MV-4-11 (cell line): ENCODE data around the gene PALM.
A peak's percentile ranks its signal among the peaks of the same experiment; 100 is the strongest.
"Not testable (repeated sequence)": the region's sequence is repeated elsewhere in the genome, so short reads cannot be mapped to it uniquely, and the experiment has no call there.

Source experiments
- DNase-seq: peaks from one replicate; lab custom pipeline; 2025; lab: John Stamatoyannopoulos, UW

PALM gene

DNA sequence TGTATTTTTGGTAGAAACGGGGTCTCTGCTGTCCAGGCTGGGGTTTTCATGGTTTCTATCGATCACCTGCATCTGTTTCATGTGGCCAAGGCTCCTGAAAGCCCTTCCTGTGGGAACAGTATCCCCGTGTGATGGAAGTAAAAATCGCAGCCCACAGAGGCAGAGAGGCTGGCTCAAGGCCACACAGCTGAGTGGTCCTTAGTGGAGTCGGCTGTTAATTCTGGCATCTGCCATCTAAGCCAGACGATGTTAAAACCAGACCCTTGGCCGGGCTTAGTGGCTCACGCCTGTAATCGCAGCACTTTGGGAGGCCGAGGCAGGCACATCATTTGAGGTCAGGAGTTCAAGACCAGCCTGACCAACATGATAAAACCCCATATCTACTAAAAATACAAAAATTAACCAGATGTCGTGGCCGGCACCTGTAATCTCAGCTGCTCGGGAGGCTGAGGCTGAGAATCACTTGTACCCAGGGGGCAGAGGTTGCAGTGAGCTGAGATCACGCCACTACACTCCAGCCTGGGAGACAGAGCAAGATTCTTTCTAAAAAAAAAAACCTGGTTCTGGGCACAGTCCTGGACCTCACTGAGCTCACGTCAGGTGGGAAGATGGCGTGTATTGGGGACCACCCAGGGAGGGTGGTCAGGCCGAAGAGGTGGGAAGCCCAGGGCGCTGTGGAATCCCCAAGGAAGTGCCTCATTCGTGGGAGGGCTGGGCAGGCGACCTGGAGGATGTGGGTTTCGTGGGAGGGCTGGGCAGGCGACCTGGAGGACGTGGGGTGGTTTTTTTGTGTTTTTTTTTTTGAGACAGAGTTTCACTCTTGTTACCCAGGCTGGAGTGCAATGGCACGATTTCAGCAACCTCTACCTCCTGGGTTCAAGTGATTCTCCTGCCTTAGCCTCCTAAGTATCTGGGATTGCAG is 23.7 kb downstream of the PALM start:
- DNase-seq, result no peak

DNA sequence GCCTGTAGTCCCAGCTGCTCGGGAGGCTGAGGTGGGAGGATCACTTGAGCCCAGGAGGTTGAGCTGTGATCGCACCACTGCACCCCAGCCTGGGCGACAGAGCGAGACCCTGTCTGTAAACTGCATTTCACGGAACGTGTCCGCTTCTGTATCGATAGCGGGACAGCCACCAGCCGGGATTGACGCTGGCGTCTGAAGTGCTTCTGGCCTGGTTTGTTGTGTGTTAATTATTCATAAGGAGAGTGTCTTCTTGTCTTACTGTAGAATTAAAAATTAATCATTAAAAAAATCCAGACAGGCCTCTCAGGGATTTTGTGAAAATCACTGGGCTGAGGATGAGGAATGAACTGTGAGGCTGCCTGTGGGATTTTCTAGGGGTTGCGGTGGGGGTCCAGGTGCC is 26.0 kb downstream of the PALM start:
- DNase-seq, result no peak

DNA sequence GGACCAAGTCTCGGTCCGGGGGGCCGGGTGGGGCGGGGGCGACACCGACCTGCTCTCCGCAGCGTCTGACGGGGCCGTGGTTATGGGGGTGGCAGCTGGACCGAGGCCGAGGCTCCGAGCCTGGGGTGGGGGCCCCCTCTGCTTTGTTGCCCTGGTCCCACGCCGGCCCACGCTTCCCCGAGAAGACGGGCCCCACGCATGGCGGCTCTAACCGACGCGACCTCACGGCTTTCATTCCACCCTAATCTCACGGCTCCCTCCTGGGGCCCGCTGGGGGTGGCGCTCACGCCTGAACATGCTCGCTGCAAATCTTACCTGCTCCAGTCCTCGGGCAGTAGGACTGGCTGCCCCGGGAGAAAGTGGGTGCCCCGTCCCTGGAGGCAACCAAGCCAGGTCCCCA is 27.4 kb downstream of the PALM start:
- no peak for DNase-seq

DNA sequence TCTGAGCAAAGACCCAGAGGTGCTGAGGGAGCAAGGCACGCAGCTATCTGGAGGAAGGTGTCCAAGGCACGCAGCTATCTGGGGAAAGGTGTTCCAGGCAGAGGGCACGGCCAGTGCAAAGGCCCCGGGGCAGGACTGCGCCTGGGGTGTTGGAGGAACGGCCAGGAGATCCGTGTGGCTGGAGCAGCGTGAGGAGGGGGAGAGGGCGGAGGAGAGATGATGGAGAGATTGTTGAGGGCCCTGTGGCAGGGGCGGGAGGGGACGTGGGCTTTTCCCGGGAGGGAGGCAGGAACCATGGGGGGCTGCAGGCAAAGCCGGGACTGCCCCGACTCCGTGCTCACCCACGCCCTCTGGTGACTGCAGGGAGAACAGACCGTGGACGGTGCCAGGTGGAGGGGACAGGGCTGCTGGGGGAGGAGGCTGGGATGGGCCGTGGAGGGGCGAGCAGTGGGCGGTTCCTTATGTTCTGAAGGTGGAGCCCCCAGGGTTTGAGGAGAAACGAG is 28.9 kb downstream of the PALM start:
- DNase-seq, result peak; percentile 15

DNA sequence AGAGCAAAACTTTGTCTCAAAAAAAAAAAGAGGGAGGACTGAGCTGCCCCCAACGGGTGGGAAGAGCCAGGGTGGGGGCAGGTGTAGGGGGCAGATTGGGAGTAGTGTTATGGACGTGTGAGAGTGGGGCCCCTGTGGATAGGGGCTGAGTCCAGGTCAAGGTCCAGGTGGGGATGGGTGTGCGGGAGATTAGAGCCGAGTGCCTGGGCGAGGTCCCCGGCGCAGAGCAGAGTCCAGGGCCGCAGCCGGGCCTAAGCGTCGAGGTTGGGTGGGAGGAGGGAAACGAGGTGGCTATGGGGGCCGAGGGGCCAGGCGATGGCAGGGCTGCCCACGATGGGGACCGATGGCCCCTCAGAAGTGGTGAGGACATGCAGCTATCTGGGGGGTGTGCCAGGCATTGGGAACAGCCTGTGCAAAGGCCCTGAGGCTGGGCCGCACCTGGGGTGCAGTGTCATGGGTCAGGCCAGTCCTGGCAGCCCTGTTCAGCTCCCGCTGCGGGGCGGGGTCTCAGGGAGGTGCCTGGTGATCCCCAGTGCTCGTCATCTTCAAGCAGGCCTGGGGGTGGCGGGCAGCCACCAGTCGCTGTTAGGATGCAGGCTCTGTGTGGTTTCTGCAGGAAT is 29.9 kb downstream of the PALM start:
- no peak for DNase-seq

DNA sequence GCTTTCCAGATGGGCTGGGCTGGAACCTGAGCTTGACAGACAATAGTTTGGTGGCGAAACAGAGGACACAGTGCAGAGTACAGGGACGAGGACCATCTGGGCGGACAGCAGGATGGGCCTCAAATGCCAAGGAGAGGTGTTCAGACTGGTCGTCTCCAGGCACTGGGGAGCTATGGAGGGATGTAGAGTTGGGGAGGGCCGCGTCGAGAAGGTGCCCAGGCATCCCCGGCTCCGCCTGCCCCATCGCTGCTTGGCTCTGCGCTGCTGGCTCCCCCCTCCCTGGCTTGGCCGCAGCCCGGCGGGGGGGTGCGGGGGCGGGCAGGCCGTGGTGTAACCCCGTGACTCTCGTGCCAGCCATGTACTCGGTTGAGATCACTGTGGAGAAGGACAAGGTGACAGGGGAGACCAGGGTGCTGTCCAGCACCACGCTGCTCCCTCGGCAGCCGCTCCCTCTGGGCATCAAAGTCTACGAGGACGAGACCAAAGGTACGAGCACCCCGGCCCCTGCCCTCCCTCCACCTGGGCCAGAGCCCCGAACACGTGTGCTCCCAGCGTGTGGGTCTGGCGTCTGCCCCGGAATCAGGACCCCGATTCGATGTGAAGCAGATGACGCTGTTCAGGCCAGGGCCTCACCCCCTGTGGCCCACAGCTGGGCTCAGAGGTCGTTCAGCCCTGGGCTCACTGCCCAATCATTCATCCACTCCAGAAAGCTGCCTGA is 31.4 kb downstream of the PALM start:
- no peak for DNase-seq

DNA sequence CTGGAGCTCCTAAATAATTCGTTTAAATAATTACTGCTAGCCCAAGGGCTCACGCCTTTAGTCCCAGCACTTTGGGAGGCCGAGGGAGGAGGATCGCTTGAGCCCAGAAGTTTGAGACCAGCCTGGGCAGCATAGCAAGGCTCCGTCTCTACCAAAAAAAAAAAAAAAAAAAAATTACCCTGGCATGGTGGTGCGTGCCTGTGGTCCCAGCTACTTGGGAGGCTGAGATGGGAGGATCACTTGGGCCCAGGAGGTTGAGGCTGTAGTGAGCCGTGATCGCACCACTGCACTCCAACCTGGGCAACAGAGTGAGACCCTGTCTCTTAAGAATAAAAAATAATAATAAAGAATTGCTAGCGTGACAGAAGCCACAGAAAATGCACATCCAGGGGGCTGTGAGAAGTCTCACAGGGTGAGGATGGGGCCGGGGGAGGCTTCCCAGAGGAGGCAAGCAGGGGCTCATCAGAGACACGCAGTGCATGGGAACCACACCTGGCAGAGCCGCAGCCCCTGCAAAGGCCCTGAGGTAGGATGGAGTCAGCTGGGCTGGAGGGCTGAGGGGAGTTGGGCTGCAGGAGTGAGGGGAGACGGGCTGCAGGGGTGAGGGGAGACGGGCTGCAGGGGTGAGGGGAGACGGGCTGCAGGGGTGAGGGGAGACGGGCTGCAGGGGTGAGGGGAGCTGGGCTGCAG is 32.2 kb downstream of the PALM start:
- DNase-seq, result not testable (repeated sequence)

DNA sequence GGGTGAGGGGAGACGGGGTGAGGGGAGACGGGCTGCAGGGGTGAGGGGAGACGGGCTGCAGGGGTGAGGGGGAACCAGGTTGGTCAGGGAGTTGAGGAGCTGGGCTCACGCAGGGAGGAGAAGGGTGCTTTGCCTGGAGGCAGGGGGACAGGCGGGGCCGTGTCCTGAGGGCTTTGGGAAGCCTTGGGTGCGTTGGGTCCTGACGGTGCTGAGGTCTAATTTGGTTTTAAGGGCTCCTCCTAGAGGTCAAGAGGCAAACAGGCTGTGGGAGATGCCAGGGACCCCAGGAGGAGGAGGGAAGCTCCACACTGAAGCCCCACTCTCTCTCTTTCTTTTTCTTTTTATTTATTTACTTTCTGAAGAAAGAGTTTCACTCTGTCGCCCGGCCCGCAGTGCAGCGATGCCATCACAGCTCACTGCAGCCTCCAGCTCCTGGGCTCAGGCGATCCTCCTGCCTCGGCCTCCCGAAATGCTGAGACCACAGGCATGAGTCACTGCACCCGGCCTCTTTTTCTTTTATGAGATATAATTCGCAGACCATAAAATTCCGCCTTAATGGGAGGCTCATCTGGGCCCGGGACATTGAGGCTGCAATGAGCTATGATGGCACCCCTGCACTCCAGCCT is 32.9 kb downstream of the PALM start:
- peak; percentile 51 for DNase-seq

DNA sequence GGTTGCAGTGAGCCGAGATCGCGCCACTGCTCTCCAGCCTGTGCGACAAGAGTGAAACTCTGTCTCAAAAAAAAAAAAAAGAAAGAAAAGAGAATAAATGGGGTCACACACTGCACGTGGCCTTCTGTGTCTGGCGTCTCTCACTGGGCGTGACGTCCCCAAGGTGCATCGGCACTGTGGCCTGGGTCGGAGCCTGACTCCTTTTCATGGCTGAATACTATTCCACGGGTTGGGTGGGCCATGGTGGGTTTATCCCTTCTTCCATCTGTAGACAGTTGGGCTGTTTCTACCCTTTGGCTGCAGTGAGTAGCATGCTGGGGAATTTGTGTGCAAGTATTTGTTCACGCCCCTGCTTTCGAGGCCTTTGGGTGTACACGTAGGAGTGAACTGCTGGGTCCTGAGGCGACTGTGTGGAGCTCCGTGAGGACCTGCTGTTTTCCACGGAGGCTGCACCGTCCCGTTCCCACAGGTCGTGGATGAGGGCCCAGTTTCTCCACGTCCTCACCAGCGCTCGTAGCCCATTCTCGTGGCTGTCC is 33.9 kb downstream of the PALM start:
- DNase-seq, result no peak

DNA sequence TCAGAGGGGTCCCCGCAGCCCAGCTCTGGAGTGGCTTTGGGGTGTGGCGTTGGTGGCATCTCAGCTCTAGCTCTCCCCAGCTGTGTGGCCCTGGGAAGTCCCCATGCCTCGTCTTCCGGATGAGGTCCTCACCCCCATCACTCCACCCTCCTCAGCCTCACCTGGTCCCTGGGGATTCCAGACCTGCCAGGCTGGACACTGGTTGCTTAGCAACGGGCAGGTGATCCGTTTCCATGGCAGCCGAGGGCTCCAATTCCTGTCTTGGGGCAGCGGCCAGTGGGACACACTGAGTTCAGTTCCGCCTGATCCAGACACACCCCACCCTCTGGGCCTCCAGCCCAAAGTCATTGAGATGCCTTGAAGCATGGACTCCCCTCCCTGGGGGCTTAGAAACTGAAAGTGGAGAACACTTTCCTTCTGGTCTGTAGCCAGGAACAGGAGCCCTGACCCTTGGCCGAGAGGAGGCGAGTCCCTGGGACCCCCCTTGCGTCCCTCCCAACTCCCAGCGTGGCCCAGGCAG is 34.5 kb downstream of the PALM start:
- DNase-seq, result no peak

DNA sequence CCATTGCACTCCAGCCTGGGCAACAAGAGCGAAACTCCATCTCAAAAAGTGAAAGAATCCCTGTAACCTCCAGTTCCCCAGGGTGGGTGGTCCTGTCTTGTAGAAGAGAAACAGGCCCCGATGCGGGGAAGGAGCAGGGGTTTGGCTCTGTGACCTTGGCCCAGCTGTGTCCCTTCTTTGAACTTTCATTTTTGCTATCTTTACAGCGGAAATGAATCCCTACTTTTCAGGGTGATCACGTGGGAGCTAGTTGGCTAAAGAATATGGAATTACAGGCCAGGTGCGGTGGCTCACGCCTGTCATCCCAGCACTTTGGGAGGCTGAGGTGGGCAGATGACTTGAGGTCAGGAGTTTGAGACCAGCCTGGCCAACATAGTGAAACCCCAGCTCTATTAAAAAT is 36.4 kb downstream of the PALM start:
- DNase-seq, result not testable (repeated sequence)

DNA sequence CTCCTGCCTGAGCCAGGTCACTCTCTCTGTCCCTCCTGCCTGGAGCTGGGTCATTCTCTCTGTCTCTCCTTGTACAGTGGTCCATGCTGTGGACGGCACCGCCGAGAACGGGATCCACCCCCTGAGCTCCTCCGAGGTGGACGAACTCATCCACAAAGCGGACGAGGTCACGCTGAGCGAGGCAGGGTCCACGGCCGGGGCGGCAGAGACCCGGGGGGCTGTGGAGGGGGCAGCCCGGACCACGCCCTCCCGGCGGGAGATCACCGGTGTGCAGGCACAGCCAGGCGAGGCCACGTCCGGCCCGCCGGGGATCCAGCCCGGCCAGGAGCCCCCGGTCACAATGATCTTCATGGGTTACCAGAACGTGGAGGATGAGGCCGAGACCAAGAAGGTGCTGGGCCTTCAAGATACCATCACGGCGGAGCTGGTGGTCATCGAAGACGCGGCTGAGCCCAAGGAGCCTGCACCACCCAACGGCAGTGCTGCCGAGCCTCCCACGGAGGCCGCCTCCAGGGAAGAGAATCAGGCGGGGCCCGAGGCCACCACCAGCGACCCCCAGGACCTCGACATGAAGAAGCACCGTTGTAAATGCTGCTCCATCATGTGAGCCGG is 37.6 kb downstream of the PALM start:
- DNase-seq, result no peak

DNA sequence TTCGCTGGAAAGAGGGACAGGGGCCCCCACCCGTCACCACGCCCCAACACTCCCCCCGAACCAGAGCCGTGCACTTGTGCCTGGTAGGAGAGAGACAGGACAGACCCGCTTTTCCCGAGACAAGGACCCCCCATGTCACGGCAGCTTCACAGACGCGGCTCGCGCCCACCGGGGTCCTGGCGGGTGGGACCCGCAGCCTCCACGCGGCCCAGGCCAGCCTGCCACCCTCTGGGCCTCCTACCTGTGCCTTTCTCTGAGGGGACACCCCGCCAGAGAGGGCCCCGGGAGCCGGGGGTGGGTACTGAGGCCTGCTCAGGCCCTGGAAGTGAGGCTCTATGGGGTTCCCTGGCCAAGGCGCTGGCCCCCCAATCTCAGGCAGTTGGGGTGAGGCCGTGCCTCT is 38.2 kb downstream of the PALM start:
- DNase-seq, result no peak

DNA sequence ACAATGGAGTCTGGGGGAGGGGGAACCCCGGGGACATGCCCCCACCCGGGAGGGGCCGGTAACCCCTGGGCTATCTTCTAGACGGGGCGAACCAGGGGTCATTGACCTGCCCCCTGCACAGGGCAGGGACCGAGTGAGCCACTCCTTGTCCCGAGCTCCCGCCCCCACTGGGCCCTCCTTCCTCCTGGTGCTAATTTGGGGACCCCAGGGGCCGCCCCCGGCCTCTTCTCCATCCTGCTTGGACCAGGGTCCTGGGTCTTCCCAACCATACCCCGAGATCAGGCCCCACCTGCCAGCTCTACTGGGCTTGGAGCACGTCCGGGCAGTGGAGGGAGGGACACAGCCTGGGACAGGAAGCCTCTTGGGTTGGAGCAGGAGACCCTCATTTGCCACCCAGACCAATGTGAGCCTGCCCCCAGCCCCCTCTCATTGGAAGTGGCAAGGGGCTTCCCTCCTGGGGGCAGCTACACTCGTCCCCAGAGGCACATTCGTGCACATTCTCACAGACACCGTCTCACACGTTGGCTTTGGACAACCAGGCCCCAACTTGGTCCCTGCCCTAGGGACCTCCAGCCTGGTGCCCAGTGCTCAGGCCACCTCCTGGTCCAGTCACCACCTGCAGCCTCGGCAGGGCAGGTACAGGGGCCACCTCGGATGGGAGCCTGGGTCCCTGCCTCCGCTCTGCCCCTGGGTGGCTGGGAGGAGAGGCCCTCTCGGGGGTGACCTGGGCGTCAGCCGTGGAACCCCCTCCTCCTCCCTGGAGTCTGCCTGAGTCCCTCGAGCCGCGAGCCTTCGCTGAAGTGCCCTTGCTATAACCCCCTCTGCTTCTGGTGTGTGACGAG is 38.9 kb downstream of the PALM start:
- DNase-seq, result no peak

DNA sequence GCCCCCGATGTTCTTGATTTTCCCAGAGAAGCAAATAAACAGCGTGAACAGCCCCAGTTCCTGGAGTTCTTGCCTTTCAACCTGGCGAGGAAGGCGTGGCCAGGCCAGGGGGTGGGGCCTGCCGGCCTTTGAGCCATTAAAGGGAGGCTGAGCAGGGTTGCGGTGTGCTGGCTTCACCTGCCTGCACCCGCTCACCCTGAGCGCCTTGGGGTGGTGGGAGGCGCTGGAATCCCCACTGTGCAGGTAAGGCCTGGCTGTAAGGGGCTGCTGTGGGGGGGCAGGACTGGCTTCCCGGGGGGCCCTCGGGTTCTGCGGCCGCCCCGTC is 39.5 kb downstream of the PALM start:
- no peak for DNase-seq

DNA sequence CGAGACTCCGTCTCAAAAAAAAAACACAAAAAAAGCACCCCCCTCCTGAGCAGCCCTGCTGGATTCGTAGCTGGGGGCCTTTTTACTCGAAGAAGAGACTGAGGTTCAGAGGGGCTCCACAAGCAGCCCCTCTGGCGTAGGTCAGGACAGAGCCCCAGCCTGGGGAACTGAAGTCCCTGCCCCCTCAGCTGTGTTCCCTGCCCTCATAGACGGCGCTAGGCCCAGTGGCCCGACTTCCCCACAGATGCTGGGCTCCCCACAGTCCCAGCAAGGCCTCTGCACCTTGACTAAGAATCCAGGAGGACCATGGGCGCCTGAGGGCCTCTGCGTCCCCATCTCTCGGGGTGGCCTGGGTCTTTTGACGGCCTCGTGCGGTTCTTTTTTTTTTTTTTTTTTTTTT is 41.1 kb downstream of the PALM start:
- no peak for DNase-seq

DNA sequence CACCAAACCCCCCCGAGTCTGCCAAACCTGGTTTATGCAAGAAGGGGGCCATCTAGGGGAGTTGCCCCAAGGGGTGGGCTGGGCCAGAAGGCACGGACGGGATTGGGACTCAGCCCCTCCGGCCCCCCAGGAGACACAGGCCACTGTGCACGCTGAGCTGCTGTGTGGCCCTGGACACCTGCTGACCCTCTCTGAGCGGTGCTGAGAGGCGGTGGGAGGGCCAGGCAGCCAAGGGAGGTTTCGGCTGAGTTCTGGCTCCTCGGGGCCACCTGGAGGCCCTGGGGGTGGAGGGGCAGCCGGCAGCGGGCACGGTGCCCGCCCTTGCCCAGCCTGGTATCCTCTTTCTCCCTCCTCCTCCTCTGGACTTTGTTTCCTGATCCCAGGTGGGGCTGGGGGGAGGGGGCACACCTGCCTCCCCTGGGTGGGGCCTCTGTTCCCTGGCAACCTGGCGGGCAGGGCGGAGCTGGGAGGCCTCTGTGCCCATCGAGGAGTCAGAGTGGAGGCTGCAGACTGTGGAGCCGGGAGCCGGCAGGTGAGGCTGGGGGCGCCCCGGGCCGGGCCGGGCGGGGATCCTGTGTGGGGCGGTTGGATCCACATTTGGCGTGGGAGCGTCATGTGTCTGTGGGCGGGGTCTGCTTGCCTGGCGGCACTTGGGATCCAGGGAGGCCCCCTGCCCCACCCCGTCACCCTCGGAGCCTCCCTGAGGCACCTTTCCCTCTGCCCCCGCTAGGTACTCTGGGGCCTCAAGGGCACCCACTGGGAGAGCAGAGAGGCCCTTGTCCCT is 42.1 kb downstream of the PALM start, which contains the start of gene MISP:
MISP (plus strand) TSS at position 473 of the 784 bp plus-strand sequence. CDS start 5,835 bp downstream, outside the sequence.
- DNase-seq, result no peak

DNA sequence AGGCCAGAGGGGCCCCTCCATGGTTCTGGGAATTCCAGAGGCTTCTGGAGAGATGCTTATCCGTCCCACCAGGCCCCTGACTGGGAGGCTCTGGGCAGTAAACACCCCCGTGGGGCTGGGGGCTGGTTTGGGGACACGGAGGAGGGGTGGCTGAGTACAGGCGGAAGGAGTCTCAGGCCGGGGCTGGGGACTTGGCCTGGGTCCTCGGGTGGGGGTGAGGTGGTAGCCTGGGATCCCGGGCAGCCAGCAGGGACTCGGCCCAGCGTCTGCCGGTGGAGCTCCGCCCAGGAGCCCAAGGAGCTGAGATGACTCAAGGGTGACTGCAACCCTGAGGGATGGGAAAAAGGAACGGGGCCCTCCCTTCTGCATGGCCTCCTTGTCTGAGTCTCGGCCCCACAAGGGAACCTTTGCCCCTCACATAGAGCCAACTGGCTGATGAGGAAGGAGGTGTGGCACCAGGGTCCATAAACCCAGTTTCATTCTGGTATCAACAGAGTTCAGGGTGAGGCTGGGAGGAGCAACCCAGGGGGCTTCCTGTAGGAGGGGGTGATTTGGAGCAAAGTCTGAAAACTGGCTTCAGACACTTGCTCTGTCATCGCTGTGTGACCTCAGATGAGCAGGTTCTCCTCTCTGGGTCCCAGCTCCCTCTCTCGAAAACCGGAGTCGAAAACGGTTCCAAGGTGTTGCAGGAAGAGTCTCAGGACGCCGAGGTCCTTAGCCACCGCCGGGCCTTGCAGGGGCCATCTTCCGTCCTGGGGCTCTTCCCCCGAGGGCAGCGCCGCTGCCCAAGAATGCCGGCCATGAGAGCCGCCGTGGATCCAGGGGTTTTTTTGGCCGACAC is 43.0 kb downstream of the PALM start:
- peak; percentile 82 for DNase-seq
